Endothelial cell of umbilical vein (primary cell): Measurements from ENCODE around the gene LRRC70. TPM values are rescaled to one million over a fixed set of nuclear protein-coding genes. Genes with fewer than 3 reads are reported as not detected.

ENCODE experiments used
- BruUV-seq: library from RNA; stranded (reverse); fragments of 400-500 nt; replicated peaks from 2 replicates; lab custom pipeline; 2021; lab: Mats Ljungman, UMichigan
- CTCF ChIA-PET: fragments of 300-600, 350-600 bp; sonication (Branson Sonifier 250); formaldehyde crosslinking; loops from one replicate; lab custom pipeline; 2021; ENCODE audit warnings: antibody characterized with exemption, inconsistent platforms; lab: Charles Lee
- POLR2A ChIA-PET: fragments of 300-600, 350-600 bp; sonication (Branson Sonifier 250); formaldehyde crosslinking; loops from one replicate; lab custom pipeline; 2021; ENCODE audit warnings: antibody characterized with exemption, inconsistent platforms; lab: Charles Lee
- DNase-seq: peaks from one replicate; pipeline ENCODE4 v3.0.0-alpha.2; 2011; ENCODE audit warnings: low read depth, low spot score
- FAIRE-seq: peaks from 2 replicates; lab custom pipeline; 2011; peaks lifted over from hg19 to GRCh38; lab: Jason Lieb, UNC
- H2AFZ ChIP-seq: 2 replicates; pipeline ENCODE4 v1.6.0; 2012; ENCODE audit warnings: low read depth, low read length, control low read depth, inconsistent platforms
- H3K27ac ChIP-seq: 2 replicates; pipeline ENCODE4 v1.5.1; 2011; ENCODE audit warnings: low read depth, mild to moderate bottlenecking, control low read depth, low read length, moderate library complexity; ENCODE audit not compliant: insufficient read depth
- H3K27me3 ChIP-seq, 2 experiments: 2 replicates each; pipeline versions ENCODE4 v1.6.0 to v1.6.1; 2011; ENCODE audit warnings: low read length in 2 of 2, mixed read lengths in 1 of 2; ENCODE audit not compliant: control insufficient read depth in 2 of 2, insufficient read depth in 2 of 2
- H3K36me3 ChIP-seq, 2 experiments: 2 replicates in 1 of 2; 3 replicates in 1 of 2; pipeline ENCODE4 v1.5.1; 2011; ENCODE audit warnings: low read length in 2 of 2, mild to moderate bottlenecking in 1 of 2, moderate library complexity in 1 of 2; ENCODE audit not compliant: control insufficient read depth in 2 of 2, insufficient read depth in 2 of 2; ENCODE audit errors: extremely low read depth in 1 of 2
- H3K4me1 ChIP-seq: 3 replicates; pipeline ENCODE4 v1.5.1; 2011; ENCODE audit warnings: mild to moderate bottlenecking, low read length; ENCODE audit not compliant: control insufficient read depth, insufficient read depth; ENCODE audit errors: extremely low read depth
- H3K4me2 ChIP-seq: 2 replicates; pipeline ENCODE4 v1.6.1; 2011; ENCODE audit warnings: low read length, control low read depth, mixed read lengths; ENCODE audit not compliant: insufficient read depth
- H3K4me3 ChIP-seq, 3 experiments: fragments of 200-600 bp in 1 of 3; sonication (generic), shearing (Covaris generic) in 1 of 3; replicated peaks in 1 of 3; 2 replicates each; pipeline ENCODE4 v1.5.1; 2011 to 2016; ENCODE audit warnings: control low read depth in 3 of 3, low read length in 3 of 3, mild to moderate bottlenecking in 2 of 3, inconsistent platforms in 1 of 3, low read depth in 1 of 3, moderate library complexity in 1 of 3; ENCODE audit not compliant: insufficient read depth in 1 of 3
- H3K79me2 ChIP-seq: 2 replicates; pipeline ENCODE4 v1.6.0; 2012; ENCODE audit warnings: low read length, inconsistent platforms; ENCODE audit not compliant: control insufficient read depth, insufficient read depth
- H3K9ac ChIP-seq: replicated peaks from 2 replicates; pipeline ENCODE3; 2011; ENCODE audit warnings: low read length, control low read depth; ENCODE audit not compliant: insufficient read depth; ENCODE audit errors: extremely low read depth
- H3K9me1 ChIP-seq: replicated peaks from 3 replicates; pipeline ENCODE4 v1.6.0; 2011; ENCODE audit warnings: mild to moderate bottlenecking, low read length; ENCODE audit not compliant: control insufficient read depth, insufficient read depth; ENCODE audit errors: extremely low read depth
- H3K9me3 ChIP-seq: replicated peaks from 2 replicates; pipeline ENCODE4 v1.5.1; 2012; ENCODE audit warnings: low read length, inconsistent platforms; ENCODE audit not compliant: control insufficient read depth, insufficient read depth
- H4K20me1 ChIP-seq: replicated peaks from 2 replicates; pipeline ENCODE3; 2011; ENCODE audit warnings: mild to moderate bottlenecking, low read length; ENCODE audit not compliant: control insufficient read depth, insufficient read depth; ENCODE audit errors: extremely low read depth
- CTCF ChIP-seq, 2 donors: IDR thresholded peaks; 1 replicate in 1 of 2; 2 replicates in 1 of 2; pipeline ENCODE4 v1.5.1; 2011; ENCODE audit warnings: low read length in 2 of 2, mild to moderate bottlenecking in 2 of 2, moderate library complexity in 2 of 2, control low read depth in 1 of 2, inconsistent platforms in 1 of 2, low read depth in 1 of 2; ENCODE audit not compliant: insufficient read depth in 1 of 2; ENCODE audit errors: extremely low read depth in 1 of 2
- EZH2 ChIP-seq: IDR thresholded peaks from 2 replicates; pipeline ENCODE4 v1.6.1; 2012; ENCODE audit warnings: borderline replicate concordance, low read depth, mild to moderate bottlenecking, moderate library complexity, low read length, inconsistent platforms; ENCODE audit not compliant: severe bottlenecking
- GATA2 ChIP-seq: IDR thresholded peaks from 2 replicates; pipeline ENCODE4 v1.7.0; 2011; ENCODE audit warnings: low read depth, mild to moderate bottlenecking, moderate library complexity, mixed read lengths, low read length; ENCODE audit not compliant: insufficient read length, insufficient read depth
- JUN ChIP-seq: IDR thresholded peaks from 2 replicates; pipeline ENCODE4 v1.6.1; 2011; ENCODE audit warnings: borderline replicate concordance, low read depth; ENCODE audit not compliant: insufficient read length, insufficient read depth
- POLR2A ChIP-seq: IDR thresholded peaks from 2 replicates; pipeline ENCODE4 v1.6.1; 2012; ENCODE audit warnings: low read depth, mild to moderate bottlenecking, control low read depth, low read length
- POLR2AphosphoS5 ChIP-seq: IDR thresholded peaks from 2 replicates; pipeline ENCODE4 v1.6.1; 2012; ENCODE audit warnings: low read depth, mild to moderate bottlenecking, control low read depth, low read length, moderate library complexity; ENCODE audit not compliant: insufficient read depth
- dilution Hi-C: fragments of 300-500 bp; cut with MboI; formaldehyde crosslinking; loops from one replicate; pipeline ENCODE4 v1.15.0; 2019; ENCODE audit warnings: low sequenced_read_pairs; ENCODE audit not compliant: extremely low pct_ligation_motif_present
- intact Hi-C: fragments of 100-400 bp; cut with micrococcal nuclease; formaldehyde crosslinking; loops from one replicate; pipeline ENCODE4 v1.10.0; 2022
- polyA plus RNA-seq, 4 experiments: library from polyadenylated mRNA; depleted of rRNA in 3 of 4; stranded (reverse) in 3 of 4; unstranded in 1 of 4; fragments of >200 nt; gene quantifications; 2 replicates each; pipeline versions ENCODE4 v1.2.1 to v1.2.3, GENCODE V29; 2011 to 2012; ENCODE audit warnings: missing spikeins in 1 of 4
- total RNA-seq: library from RNA; stranded (reverse); gene quantifications from 2 replicates; pipeline ENCODE4 v1.2.3, GENCODE V29; 2021
- TF ChIP-seq, protein P1 (sequence below): IDR thresholded peaks from 2 replicates; pipeline ENCODE4 v1.6.1; 2011; ENCODE audit not compliant: insufficient read depth, insufficient read length

Gene LRRC70
- total and polyA plus RNA-seq, 2 donors (not counting 3 experiments of a cell fraction or from before 2014, with no cell fraction given): 24.5 to 32.6 TPM

GRCh38 chr5:62587737-62588136 lies 9.1 kb downstream of the LRRC70 start:
- no peak overlapping the region for H3K4me2 ChIP-seq
- H3K36me3 ChIP-seq: peaks cover 2 to 12% of the 10 kb centered on the region in 2 experiments
- FAIRE-seq (no peak), DNase-seq (no peak)
- H3K27ac ChIP-seq: no peak overlapping the region
- intact Hi-C loops: no loop called here
- ChIA-PET CTCF (no interaction called here), POLR2A (no interaction called here)
- no peak overlapping the region for H3K4me3 ChIP-seq
- H2AFZ ChIP-seq: no peak overlapping the region
- peaks cover 55% of the 10 kb centered on the region for H3K79me2 ChIP-seq
- peaks cover 38% of the 10 kb centered on the region for H3K4me1 ChIP-seq
- BruUV-seq: no TSS peak
- no peak overlapping the region for H3K9ac ChIP-seq
- TF ChIP-seq CTCF (IDR thresholded peaks at IDR 0.05; ENCODE audit: extremely low read depth in 1 of 2, insufficient read depth in 1 of 2, low read depth in 1 of 2, low read length in 2 of 2) (no peak), POLR2AphosphoS5 (no peak), JUN (no peak), EZH2 (no peak), GATA2 (no peak), POLR2A (no peak)
- TF ChIP-seq, protein P1, sequence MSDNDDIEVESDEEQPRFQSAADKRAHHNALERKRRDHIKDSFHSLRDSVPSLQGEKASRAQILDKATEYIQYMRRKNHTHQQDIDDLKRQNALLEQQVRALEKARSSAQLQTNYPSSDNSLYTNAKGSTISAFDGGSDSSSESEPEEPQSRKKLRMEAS: no peak
- H3K9me1 ChIP-seq: no peaks in the 10 kb centered on the region
- H4K20me1 ChIP-seq: no peaks in the 10 kb centered on the region
- no peaks in the 10 kb centered on the region for H3K9me3 ChIP-seq
- dilution Hi-C loops: no loop called here
- no peaks in the 10 kb centered on the region for H3K27me3 ChIP-seq
